ENCODE measurements around the gene SLC22A7. TPM values are rescaled to one million over a fixed set of nuclear protein-coding genes. Genes with fewer than 3 reads are reported as not detected.
"Not testable (repeated sequence)": the region's sequence is repeated elsewhere in the genome, so short reads cannot be mapped to it uniquely, and the experiment has no call there.

Gene SLC22A7
- total RNA-seq, 1 donor from 2014 or later = not detected

GRCh38 chr6:43293698-43294097 lies 4.4 kb upstream of the SLC22A7 start:
- no peak for DNase-seq (ENCODE audit: low spot score)
- intact Hi-C loops (cut with DNase I) = no loop called here

- intact Hi-C loops (cut with DNase I) = no loop called here
- DNase-seq (ENCODE audit: low spot score) = peak; percentile 1
Measured at GRCh38 chr6:43294536-43294935, 3.5 kb upstream of the SLC22A7 start.

- DNase-seq (ENCODE audit: low spot score) = no peak
- intact Hi-C loops (cut with DNase I) = no loop called here
Measured at GRCh38 chr6:43295456-43295855, 2.6 kb upstream of the SLC22A7 start.

- no peak for DNase-seq (ENCODE audit: low spot score)
- intact Hi-C loops (cut with DNase I) = no loop called here
Measured at GRCh38 chr6:43296780-43297497, 1.1 kb upstream of the SLC22A7 start.

- intact Hi-C loops (cut with DNase I) = no loop called here
- DNase-seq (ENCODE audit: low spot score) = no peak
Measured at GRCh38 chr6:43298565-43299337, 691 bp downstream of the SLC22A7 start.

- intact Hi-C loops (cut with DNase I) = no loop called here
- no peak for DNase-seq (ENCODE audit: low spot score)
Measured at GRCh38 chr6:43299338-43300293, 1.6 kb downstream of the SLC22A7 start.

- intact Hi-C loops (cut with DNase I) = no loop called here
- DNase-seq (ENCODE audit: low spot score) = no peak
Measured at GRCh38 chr6:43301081-43301870, 3.2 kb downstream of the SLC22A7 start.

GRCh38 chr6:43302126-43302525 lies 4.1 kb downstream of the SLC22A7 start:
- no peak for DNase-seq (ENCODE audit: low spot score)
- intact Hi-C loops (cut with DNase I) = no loop called here

GRCh38 chr6:43303006-43303405 lies 4.9 kb downstream of the SLC22A7 start:
- DNase-seq (ENCODE audit: low spot score); intact Hi-C loops (cut with DNase I): not testable (repeated sequence)

- no peak for DNase-seq (ENCODE audit: low spot score)
- intact Hi-C loops (cut with DNase I) = no loop called here
Measured at GRCh38 chr6:43303751-43304331, 5.8 kb downstream of the SLC22A7 start.

- intact Hi-C loops (cut with DNase I) = no loop called here
- no peak for DNase-seq (ENCODE audit: low spot score)
Measured at GRCh38 chr6:43304361-43304760, 6.3 kb downstream of the SLC22A7 start.

- intact Hi-C loops (cut with DNase I) = no loop called here
- no peak for DNase-seq (ENCODE audit: low spot score)
Measured at GRCh38 chr6:43304882-43305281, 6.8 kb downstream of the SLC22A7 start.

- intact Hi-C loops (cut with DNase I) = no loop called here
- no peak for DNase-seq (ENCODE audit: low spot score)
Measured at GRCh38 chr6:43306086-43306485, 8.0 kb downstream of the SLC22A7 start.

- intact Hi-C loops (cut with DNase I) = no loop called here
- DNase-seq (ENCODE audit: low spot score) = no peak
Measured at GRCh38 chr6:43307451-43308100, 9.5 kb downstream of the SLC22A7 start.

- intact Hi-C loops (cut with DNase I) = no loop called here
- peak; percentile 83 for DNase-seq (ENCODE audit: low spot score)
Measured at GRCh38 chr6:43308101-43308989, 10.3 kb downstream of the SLC22A7 start, which contains the start of gene CRIP3. TSS of gene CRIP3 (minus strand) at chr6:43308826. CDS start at chr6:43308792, 34 bp downstream.

GRCh38 chr6:43308990-43309477 lies 11.0 kb downstream of the SLC22A7 start:
- DNase-seq (ENCODE audit: low spot score) = no peak
- intact Hi-C loops (cut with DNase I) = no loop called here

- intact Hi-C loops (cut with DNase I) = no loop called here
- no peak for DNase-seq (ENCODE audit: low spot score)
Measured at GRCh38 chr6:43310134-43310533, 12.1 kb downstream of the SLC22A7 start.

Data from cardiac septum (tissue), 1 donor.